T follicular helper cell (primary cell): ENCODE results near the gene GCSAM.

ENCODE experiments used
- DNase-seq: peaks from one replicate; pipeline ENCODE4 v3.0.0-alpha.2; 2020; ENCODE audit warnings: low read depth

Gene GCSAM

GRCh38 chr3:112129925-112130637 lies 3.0 kb downstream of the GCSAM start:
- no peak for DNase-seq

DNA sequence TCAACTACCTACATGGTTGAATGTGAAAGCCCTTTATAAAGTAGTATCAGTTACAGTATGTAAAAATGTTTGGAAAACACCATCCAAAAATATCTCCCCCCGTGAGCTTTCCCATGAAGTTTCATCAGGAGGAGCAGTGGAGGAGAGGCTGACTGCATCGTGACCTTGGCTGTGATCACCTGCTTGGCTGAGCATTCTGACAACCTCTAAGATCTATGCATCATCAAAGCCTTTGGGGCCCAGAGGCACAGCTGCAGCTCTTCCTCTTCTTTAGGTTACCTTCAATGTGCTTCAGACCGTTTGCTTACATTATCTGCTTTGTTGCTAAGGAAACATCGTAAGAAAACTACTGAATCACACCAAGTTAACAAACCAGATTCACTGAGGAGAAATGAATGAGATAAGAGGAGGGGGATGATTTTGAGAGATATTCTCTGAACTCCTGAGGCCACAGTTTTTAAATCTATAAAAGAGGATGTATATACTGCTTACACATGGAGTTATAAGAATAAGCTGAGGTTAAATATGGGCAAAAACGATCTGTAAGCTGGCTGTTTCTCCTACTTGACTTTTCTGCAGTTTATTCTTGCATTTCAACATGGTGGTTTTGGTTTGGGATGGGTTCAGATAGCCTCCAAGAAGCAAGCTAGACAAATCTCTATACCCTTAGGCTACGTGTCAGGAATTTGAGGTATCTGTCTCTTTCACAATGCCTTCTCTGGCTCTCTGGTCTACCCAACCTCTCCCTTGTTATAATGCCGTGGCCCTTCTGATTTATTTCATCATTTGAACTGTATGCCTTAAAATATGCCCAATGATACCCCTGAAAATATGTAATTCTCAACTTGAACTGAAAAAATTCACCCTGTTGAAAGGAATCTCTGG lies 4.0 kb downstream of the GCSAM start:
- DNase-seq = peak; percentile 54

GRCh38 chr3:112127522-112128494 lies 5.2 kb downstream of the GCSAM start:
- no peak for DNase-seq

GRCh38 chr3:112126511-112126911 lies 6.5 kb downstream of the GCSAM start:
- no peak for DNase-seq

- DNase-seq = no peak
These were observed 8.0 kb downstream of the GCSAM start for GRCh38 chr3:112124907-112125607.

GRCh38 chr3:112123548-112123947 lies 9.5 kb downstream of the GCSAM start:
- no peak for DNase-seq

GRCh38 chr3:112122870-112123269 lies 10.2 kb downstream of the GCSAM start:
- no peak for DNase-seq

DNA sequence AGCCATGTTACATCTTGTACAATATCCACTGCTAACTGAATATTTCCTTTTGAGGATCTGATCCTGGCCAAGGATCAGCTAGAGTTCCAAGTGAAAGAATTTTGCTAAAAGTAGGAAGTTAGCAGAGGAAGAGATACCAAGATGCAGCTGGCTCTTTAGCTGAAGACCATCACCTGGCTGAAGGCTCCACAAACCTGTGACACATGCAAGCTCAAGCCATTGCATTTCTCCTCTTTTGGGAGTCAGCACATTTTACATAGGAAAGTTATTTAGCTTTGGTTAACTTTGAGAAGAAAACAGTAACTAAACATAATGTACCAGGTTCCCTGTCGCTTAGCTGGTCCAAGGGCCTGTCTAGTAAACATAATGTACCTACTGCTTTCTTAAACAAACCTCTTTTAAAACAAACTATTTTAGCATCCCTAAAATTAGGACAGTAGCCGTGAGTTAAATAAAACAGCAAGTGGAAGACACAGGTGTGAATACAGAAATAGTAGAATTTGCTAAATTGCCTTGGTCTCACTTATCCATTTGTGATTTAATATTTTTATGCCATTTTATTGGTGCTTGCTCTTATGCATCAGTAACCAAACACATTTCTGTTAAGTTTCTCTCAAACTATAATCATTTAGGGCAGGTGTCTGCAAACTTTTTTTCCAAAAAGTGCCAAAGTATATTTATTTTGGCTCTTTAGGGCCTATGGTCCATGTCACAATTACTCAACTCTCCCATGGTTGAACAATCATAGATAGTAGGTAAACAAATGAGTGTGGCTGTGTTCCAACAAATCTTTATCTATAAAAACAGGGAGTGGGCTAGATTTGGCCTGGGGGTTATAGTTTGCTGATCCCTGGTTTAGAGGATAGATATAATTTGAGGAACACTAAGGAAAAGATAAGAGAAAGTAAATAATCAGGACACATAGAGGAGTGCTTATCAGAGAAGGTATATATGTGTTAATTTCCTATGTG lies 11.2 kb downstream of the GCSAM start:
- DNase-seq = no peak

- DNase-seq = no peak
These were observed 12.8 kb downstream of the GCSAM start for GRCh38 chr3:112119962-112120836.

- no peak for DNase-seq
These were observed 15.0 kb downstream of the GCSAM start for GRCh38 chr3:112117841-112118571.

- no peak for DNase-seq
These were observed 15.6 kb downstream of the GCSAM start for GRCh38 chr3:112117415-112117814.

GRCh38 chr3:112116748-112117186 lies 16.3 kb downstream of the GCSAM start:
- no peak for DNase-seq

DNA sequence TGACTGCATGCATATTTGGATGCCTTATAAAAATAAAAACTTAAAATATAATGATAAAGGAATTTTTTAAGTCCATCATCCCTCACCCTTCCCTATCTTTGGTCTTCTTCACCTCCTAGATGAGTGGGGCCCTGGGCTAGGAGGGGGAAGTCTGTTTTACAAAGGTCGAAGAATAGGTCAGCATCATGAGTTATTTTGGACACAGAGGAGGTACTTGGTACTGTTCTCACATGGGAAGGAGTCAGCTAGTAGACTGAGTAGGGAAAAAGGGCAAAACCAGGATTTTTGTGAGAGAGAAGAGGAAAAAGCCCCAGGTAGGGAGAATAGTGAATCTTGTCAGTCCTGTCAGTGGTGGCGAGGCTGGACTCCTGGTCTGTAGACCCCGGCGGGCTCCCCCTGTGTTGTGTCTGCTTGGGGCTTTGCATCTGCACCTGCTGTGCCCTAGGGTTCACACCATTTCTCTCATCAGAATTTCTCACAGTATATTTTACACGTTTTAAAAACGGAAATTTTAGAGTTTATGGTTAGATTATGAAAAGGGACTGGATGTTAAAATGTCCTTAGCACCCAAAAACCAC lies 17.2 kb downstream of the GCSAM start:
- DNase-seq = no peak

GRCh38 chr3:112115161-112115739 lies 17.8 kb downstream of the GCSAM start:
- DNase-seq = no peak

- no peak for DNase-seq
These were observed 18.4 kb downstream of the GCSAM start for GRCh38 chr3:112114576-112115160.

DNA sequence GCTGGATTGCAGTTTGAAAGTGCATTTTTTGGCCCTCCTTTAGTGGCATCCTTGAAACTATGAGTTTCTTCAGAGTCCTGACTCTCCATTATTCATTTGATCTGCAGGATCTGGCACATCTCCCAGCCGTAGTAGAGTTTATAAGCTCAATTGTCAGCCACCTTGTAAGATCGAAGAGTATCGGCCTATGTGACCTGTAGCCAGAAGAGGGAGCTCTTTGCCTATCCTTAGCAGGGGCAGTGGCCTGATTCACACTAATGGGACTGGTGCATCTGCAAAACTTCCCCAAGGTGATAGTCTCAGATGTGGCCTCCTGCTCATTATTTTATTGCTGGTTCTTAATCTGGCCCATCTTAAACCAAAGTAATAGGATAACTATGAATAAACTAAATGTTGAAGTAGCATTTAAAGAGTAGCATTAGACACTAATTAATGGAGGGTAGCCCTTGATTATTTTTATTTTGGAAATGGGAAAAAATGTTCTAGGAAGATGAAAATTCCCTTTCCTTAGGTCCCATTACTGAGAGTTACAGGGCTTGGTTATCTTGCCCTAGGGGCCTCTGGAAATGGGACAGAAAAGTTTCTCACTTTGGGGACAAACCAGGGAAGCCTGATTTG lies 21.2 kb downstream of the GCSAM start:
- peak; percentile 51 for DNase-seq

- DNase-seq = no peak
These were observed 23.7 kb downstream of the GCSAM start for GRCh38 chr3:112109322-112109721.
